Cardiac muscle cell (in vitro differentiated cells and primary cell): ENCODE results near the gene EXOC3L1. TPM values are rescaled to one million over a fixed set of nuclear protein-coding genes. Genes with fewer than 3 reads are reported as not detected.

Experiments
- DNase-seq, 2 donors: peaks; one replicate each; pipeline versions ENCODE4 v3.0.0 to v3.0.0-alpha.2; 2010 to 2017; ENCODE audit warnings: low read depth in 1 of 2, low spot score in 1 of 2
- H3K27ac ChIP-seq: fragments of 200-600 bp; sonication (generic); 2 replicates; pipeline ENCODE4 v1.5.1; 2016
- H3K27me3 ChIP-seq: fragments of 200-600 bp; sonication (generic); 2 replicates; pipeline ENCODE4 v1.6.0; 2016; ENCODE audit warnings: control low read depth
- H3K36me3 ChIP-seq: fragments of 200-600 bp; sonication (generic); 2 replicates; pipeline ENCODE4 v1.5.1; 2016; ENCODE audit warnings: control low read depth
- H3K4me1 ChIP-seq: fragments of 200-600 bp; sonication (generic); 2 replicates; pipeline ENCODE4 v1.8.1; 2017; ENCODE audit warnings: low read depth, mild to moderate bottlenecking, mixed run types
- H3K4me3 ChIP-seq: fragments of 200-600 bp; sonication (generic); 2 replicates; pipeline ENCODE4 v1.5.1; 2016; ENCODE audit warnings: mild to moderate bottlenecking
- H3K9me3 ChIP-seq: fragments of 200-600 bp; sonication (generic); 2 replicates; pipeline ENCODE4 v1.5.1; 2017; ENCODE audit warnings: low read depth, mild to moderate bottlenecking, control low read depth
- polyA plus RNA-seq: library from polyadenylated mRNA; unstranded; fragments of >200 nt; fragmentation: Nextera tagmentation; extraction: Ambion mirVana; gene quantifications from 2 replicates; pipeline ENCODE4 v1.2.1, GENCODE V29; 2016
- total RNA-seq: library from RNA; depleted of rRNA; stranded (reverse); fragments of >200 nt; gene quantifications from 2 replicates; pipeline ENCODE4 v1.2.3, GENCODE V29; 2016
- TF ChIP-seq, protein P1 (sequence below): IDR thresholded peaks from 2 replicates; pipeline ENCODE4 v1.5.1; 2012; ENCODE audit warnings: low read depth, mild to moderate bottlenecking, low read length

The EXOC3L1 gene
- total and polyA plus RNA-seq, 2 experiments from 2014 or later: 2.9 to 4.3 TPM

DNA sequence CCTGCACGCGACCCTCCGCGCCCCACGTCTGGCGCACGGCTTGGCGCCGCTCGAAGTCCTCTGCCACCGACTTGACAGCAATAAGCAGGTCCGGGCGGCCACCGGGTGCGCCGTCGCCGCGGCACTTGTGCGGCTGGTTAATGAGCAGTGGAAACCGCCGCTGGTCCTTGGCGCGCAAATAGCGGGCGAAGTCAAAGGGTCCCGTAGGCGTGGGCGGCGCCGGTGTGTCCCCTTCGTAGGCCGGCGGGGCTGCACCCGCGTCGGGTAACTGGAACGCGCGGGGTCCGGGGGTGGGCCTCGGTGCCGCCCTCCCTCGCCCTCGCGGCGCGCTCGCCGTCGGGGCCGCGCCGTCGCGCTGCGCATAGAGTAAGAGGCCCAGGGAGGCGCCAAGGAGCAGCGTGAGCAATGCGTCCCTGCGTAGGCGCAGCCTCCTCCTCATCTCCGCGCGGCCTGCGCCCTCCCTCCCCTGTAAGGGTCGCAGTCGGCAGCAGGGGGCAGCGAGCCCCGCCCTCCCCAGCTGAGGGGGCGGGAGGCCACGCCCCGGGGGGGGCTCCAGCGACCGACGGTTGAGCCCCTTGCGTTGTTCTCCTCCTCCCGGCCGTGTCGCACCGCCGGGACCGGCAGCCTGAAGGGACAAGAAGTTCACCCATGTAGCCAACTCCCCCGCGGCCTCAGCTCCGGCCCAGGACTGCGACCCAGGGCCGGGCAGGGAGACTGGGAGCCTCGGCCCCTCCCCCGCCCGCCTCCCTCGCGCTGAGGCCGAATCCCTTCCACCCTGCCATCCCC lies 39.7 kb downstream of the EXOC3L1 start:
- Histone ChIP-seq H3K27me3 (peaks cover 37% of the 10 kb centered on the region), H3K4me1 (no peaks in the 10 kb centered on the region), H3K27ac (peak overlapping the region; percentile 5), H3K36me3 (peaks cover 7% of the 10 kb centered on the region), H3K4me3 (peak overlapping the region; percentile 47), H3K9me3 (no peaks in the 10 kb centered on the region)
- peak; percentile 66 to 90 for DNase-seq
- TF ChIP-seq, protein P1, sequence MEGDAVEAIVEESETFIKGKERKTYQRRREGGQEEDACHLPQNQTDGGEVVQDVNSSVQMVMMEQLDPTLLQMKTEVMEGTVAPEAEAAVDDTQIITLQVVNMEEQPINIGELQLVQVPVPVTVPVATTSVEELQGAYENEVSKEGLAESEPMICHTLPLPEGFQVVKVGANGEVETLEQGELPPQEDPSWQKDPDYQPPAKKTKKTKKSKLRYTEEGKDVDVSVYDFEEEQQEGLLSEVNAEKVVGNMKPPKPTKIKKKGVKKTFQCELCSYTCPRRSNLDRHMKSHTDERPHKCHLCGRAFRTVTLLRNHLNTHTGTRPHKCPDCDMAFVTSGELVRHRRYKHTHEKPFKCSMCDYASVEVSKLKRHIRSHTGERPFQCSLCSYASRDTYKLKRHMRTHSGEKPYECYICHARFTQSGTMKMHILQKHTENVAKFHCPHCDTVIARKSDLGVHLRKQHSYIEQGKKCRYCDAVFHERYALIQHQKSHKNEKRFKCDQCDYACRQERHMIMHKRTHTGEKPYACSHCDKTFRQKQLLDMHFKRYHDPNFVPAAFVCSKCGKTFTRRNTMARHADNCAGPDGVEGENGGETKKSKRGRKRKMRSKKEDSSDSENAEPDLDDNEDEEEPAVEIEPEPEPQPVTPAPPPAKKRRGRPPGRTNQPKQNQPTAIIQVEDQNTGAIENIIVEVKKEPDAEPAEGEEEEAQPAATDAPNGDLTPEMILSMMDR: peak; percentile 14

DNA sequence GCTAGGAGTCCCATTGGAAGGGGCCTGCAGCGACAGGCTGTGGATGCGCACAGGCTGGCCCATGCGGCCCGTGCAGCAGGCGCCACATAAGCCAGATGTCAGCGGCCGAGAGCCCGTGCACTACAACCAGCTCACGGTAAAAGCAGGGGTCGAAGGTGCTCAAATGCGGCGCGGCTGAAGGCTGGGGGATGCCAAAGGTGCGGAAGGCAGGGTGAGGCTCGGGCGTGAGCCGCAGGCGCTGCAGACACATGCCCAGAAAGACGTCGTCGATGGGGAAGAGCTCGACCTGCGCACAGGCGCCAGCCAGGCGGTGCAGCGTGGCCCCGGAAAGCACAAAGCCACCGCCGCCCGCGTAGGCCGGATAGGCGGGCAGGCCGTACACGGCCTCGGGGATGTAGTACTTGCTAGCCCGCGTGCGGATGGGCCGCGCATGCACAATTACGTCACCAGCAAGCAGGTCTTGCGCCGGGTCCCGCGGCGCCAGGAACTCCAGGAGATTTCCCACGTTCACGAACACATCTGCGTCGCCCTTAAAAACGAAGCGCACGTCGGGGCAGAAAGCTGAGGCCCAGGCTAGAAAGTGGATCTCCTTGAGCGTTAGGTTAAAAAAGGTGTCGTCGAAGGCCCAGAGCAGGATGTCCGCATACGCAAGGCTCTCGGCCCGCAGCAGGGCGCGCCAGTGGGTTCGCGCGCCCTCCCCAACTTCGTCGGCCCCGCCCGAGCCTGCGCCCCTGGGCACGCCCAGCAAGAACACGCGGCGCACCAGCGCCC lies 40.5 kb downstream of the EXOC3L1 start:
- peaks cover 29% of the 10 kb centered on the region for H3K27me3 ChIP-seq
- TF ChIP-seq, protein P1: no peak
- no peak for DNase-seq
- no peak overlapping the region for H3K4me3 ChIP-seq
- no peak overlapping the region for H3K27ac ChIP-seq
- no peaks in the 10 kb centered on the region for H3K4me1 ChIP-seq
- H3K36me3 ChIP-seq: peaks cover 8% of the 10 kb centered on the region
- H3K9me3 ChIP-seq: no peaks in the 10 kb centered on the region

DNA sequence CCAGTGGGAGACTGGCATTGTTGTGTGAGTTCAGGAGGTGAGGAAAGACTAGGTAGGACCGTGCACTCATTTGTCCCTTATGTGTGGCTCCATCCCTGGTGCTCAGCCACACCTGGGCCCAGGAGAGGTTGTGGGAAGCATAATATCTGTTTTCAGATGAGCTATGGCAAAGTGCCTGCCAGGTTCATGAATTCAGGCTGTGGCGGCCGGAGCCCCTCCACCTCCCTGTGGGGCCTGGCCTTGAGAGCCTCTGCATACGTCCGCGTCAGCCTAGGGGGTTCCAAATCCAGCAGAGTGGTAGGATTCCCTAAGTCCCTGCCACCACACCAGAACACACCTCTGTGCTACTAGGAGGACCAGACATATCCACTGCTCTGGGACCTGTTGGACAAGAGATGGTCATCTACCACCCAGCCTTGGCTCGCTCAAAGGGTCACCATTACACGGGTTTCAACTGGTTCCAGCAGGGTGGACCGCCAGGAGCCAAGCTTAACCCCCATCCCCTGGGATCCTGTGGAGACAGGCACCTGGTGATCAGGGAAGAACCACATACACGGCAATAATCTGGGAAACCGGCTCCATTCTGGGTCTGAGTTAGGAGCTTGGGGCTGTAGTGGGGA lies 41.2 kb downstream of the EXOC3L1 start:
- Histone ChIP-seq H3K4me1 (no peaks in the 10 kb centered on the region), H3K9me3 (no peaks in the 10 kb centered on the region), H3K27ac (no peak overlapping the region), H3K36me3 (peaks cover 15% of the 10 kb centered on the region), H3K4me3 (no peak overlapping the region), H3K27me3 (peaks cover 22% of the 10 kb centered on the region)
- TF ChIP-seq, protein P1: no peak
- DNase-seq: no peak

DNA sequence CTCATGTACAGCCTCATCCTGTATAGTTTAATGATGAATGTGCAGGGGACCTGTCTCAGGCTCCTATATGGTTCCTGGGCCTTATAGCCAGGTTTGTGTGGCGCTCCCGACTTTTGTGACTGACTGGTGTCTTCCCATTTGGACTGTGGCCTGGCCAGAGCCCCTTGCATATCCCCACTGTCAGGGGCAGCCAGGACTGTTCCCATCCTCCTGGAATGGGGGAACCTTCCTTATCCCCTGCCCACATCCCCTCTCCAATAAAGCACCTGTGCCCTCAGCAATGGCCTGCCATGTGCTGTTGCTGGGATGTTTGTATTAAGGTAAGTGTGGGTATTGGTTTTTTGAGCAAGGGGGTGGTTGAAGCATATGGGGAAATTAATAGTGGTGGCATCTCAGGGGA lies 41.7 kb downstream of the EXOC3L1 start:
- TF ChIP-seq, protein P1: no peak
- Histone ChIP-seq H3K27me3 (peaks cover 16% of the 10 kb centered on the region), H3K27ac (no peak overlapping the region), H3K4me1 (no peaks in the 10 kb centered on the region), H3K4me3 (no peak overlapping the region), H3K9me3 (no peaks in the 10 kb centered on the region), H3K36me3 (peaks cover 19% of the 10 kb centered on the region)
- DNase-seq: no peak

DNA sequence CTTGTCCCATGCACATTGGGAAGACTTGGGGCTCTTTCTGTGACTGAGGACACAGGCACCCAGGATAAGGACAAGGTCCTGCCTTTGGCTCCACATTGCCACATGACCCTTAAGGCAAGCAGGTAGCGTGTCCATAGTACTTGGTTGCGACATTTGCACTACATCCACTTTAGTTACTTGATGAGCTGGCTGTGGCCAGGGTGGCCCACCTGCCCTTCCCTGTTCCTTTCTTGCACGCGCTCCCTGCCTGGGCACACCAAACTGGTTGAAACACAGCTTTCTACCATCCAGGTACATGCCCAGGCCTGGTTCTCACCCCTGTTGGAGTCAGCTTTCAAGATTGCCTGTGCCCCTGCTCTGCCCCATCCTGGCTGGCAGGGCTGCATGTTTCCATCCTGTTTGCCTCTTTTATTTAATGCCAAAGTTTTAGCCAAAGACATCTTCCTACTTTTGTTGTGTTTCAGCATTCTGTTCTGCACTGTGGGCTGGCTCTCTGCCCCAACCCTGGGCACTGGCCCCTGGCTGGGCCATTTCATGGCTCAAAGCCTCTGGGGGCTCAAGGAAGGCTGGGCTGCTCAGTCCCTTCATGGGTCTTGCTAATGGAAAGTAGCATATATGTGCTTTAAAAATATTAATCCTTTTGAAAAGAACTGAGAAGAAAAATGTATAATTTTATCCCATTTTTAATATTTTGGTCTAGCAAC lies 42.3 kb downstream of the EXOC3L1 start:
- H3K4me3 ChIP-seq: no peak overlapping the region
- H3K27me3 ChIP-seq: peaks cover 10% of the 10 kb centered on the region
- peaks cover 19% of the 10 kb centered on the region for H3K36me3 ChIP-seq
- H3K27ac ChIP-seq: no peak overlapping the region
- no peak for DNase-seq
- no peaks in the 10 kb centered on the region for H3K4me1 ChIP-seq
- no peaks in the 10 kb centered on the region for H3K9me3 ChIP-seq
- TF ChIP-seq, protein P1: no peak
